AG04449 (cell line): ENCODE results near the gene ZC3H8.

Experiments
- CTCF ChIA-PET: fragments of 350-600 bp; formaldehyde crosslinking; extraction: SDS; loops from one replicate; lab custom pipeline; 2021; ENCODE audit warnings: antibody characterized with exemption; lab: Yijun Ruan, JAX
- POLR2A ChIA-PET: fragments of 400-600, 350-600 bp; formaldehyde crosslinking; extraction: SDS; loops from one replicate; lab custom pipeline; 2020; ENCODE audit warnings: antibody characterized with exemption, inconsistent platforms; lab: Yijun Ruan, JAX
- DNase-seq: peaks from one replicate; pipeline ENCODE4 v3.0.0-alpha.2; 2010; ENCODE audit warnings: low read depth, low spot score
- H3K4me3 ChIP-seq: 2 replicates; pipeline ENCODE4 v1.5.1; 2011; ENCODE audit warnings: low read depth, mild to moderate bottlenecking, control low read depth, low read length
- TF ChIP-seq, protein P1 (sequence below): IDR thresholded peaks from one replicate; pipeline ENCODE4 v1.5.1; 2011; ENCODE audit warnings: mild to moderate bottlenecking, moderate library complexity, low read length, control low read depth, inconsistent platforms; ENCODE audit not compliant: insufficient read depth; ENCODE audit errors: missing control alignments

ZC3H8 gene

DNA sequence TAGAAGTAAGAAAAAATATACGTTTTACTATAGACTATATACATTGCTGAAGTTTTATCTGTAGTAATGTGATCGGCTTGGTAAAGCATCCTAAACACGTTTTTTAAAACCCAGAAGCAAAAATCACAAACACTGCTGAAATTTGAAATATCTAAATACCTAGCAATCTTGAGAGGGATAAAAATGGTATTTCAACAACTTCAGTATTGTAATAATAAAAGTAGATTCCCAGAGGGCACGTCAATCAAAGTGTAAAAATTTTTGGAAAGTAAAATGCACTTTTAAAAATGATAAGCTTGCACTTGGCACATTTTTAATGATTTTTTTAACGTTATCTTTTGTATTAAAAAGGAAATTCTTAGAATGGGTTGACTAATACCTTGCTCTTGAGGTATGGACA, 22.1 kb upstream of the ZC3H8 start:
- ChIA-PET POLR2A (no interaction called here), CTCF (no interaction called here)
- H3K4me3 ChIP-seq = no peak overlapping the region
- DNase-seq = no peak
- TF ChIP-seq, protein P1, sequence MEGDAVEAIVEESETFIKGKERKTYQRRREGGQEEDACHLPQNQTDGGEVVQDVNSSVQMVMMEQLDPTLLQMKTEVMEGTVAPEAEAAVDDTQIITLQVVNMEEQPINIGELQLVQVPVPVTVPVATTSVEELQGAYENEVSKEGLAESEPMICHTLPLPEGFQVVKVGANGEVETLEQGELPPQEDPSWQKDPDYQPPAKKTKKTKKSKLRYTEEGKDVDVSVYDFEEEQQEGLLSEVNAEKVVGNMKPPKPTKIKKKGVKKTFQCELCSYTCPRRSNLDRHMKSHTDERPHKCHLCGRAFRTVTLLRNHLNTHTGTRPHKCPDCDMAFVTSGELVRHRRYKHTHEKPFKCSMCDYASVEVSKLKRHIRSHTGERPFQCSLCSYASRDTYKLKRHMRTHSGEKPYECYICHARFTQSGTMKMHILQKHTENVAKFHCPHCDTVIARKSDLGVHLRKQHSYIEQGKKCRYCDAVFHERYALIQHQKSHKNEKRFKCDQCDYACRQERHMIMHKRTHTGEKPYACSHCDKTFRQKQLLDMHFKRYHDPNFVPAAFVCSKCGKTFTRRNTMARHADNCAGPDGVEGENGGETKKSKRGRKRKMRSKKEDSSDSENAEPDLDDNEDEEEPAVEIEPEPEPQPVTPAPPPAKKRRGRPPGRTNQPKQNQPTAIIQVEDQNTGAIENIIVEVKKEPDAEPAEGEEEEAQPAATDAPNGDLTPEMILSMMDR = no peak

DNA sequence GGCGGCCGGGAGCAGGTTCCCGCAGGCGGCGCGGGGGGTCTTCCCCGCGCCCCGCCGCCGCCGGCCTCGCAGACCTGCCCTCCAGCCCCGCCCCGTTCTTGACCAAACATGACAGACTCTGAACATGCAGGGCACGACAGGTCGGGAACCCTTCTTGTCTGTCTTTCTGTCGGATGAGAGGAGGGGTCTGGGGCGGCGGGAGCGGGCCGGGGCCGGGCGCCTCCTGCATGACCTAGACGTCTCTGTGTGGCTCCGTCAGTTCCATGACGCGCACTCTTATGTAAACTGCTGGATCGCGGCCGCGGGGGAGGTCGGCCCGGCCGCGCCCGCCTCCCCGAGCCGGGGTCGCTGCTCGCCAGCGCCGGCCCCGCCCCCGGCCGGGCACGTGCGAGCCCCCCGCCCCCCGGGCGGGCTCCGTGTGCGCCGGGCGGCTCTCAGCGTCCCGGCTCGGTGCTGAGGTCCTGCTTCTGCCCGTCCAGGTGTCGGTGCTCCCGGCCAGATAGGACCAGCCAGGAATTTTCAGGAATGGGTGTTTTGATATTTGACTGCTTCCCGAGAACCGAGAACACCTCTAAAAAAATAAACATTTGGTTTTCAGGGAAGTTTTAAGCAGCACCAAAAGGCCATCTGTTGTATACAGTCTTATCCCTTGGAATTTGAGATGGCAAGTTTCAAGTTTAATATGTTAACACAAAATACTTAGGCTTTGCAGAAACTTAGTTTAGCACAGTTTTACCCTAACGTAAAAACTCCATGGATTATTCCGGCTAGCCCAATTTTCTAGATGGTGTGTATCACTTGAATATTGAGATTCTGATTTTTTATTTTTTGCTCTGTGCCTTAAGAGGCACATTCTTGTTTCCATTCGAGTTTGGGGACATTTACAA, 21.3 kb upstream of the ZC3H8 start:
- CTCF ChIA-PET = no interaction called here
- peak overlapping the region; percentile 93 for H3K4me3 ChIP-seq
- DNase-seq = no peak
- TF ChIP-seq, protein P1 = no peak
- POLR2A ChIA-PET = no interaction called here

DNA sequence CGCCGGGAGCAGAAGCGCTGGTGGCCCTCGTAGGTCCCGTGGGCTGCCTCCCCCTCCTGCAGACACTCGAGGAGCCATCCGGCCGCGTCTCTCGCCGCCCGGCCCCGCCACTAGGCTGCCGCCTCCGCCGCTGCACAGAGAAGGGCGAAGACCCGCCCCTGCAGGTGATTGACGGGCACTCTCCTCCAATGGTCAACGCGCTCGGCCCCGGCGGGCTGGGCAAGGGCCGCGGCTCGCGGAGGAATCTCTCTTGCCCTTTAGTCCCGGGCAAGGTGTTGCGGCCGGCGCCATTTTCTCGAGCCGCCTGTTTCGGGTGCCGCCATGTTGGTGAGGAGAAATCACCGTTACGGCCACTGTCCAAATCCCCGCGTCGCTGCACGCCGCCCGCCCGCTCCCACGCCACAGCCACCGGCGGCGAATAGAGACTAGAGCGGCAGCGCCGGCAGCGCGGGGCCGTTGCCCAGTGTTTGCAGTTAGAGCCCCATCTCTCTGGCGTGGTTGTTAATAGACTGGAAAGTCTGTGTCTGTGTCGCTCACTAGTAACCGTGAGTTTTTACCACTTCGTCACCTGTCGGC, 20.6 kb upstream of the ZC3H8 start, which contains the start of gene ZC3H6:
Gene ZC3H6 (plus strand): TSS at position 287 of the 576 bp plus-strand sequence. CDS start 398 bp downstream, outside the sequence.
- H3K4me3 ChIP-seq = peak within 1 kb of the TSS; percentile 93
- TF ChIP-seq, protein P1 = no peak
- ChIA-PET POLR2A (interaction anchor here (0.6 kb wide), 1 partner anchor 73 kb away, joined by 3 read pairs; no protein-coding TSS in a partner anchor), CTCF (interaction anchor here (1.0 to 4.9 kb wide), 2 partner anchors 10 to 15 kb away, joined by 3 to 35 read pairs; no protein-coding TSS in a partner anchor)
- DNase-seq = peak; percentile 94

DNA sequence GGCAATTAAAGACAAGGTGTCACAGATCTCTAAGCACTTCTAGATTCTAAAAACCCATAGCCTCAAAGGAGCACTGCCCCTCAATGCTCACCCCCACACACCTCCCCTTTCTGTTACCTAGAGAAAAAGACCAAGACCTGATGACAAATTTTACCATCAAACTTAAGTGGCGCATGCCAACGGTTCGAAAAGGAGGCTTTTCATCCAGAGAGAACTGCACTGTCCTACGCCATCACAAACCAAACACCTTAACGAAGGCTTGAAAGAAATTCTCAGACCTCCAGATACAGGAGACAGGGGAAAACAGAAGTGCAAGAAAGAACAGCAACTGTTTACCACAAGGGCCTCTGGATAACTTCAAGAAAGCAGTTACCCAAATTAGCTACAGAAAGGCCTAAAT, 18.5 kb upstream of the ZC3H8 start:
- TF ChIP-seq, protein P1 = no peak
- no peak for DNase-seq
- H3K4me3 ChIP-seq = no peak overlapping the region
- ChIA-PET CTCF (interaction anchor here (4.9 kb wide), 1 partner anchor 13 kb away, joined by 35 read pairs; no protein-coding TSS in a partner anchor), POLR2A (no interaction called here)

DNA sequence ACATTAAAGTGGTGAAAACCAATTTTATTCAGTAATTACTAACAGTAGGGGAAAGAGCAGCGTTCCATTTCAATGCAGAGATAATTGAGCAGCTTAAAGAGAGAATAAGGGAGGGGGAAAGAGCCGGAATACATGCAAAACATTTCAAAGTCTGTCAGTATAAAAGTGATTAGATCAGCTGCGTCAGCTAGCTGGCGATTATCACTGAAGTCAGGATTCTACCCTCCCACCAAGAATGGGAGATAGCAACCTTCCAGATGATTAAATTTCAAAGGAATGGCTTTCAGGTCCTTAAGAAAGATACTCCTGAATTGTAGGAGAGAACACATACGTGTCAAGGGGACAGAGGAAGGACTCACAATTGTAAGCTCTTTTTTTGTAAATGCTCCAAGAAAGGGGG, 17.8 kb upstream of the ZC3H8 start:
- TF ChIP-seq, protein P1 = no peak
- ChIA-PET POLR2A (no interaction called here), CTCF (interaction anchor here (4.9 kb wide), 1 partner anchor 13 kb away, joined by 35 read pairs; no protein-coding TSS in a partner anchor)
- H3K4me3 ChIP-seq = no peak overlapping the region
- DNase-seq = no peak

DNA sequence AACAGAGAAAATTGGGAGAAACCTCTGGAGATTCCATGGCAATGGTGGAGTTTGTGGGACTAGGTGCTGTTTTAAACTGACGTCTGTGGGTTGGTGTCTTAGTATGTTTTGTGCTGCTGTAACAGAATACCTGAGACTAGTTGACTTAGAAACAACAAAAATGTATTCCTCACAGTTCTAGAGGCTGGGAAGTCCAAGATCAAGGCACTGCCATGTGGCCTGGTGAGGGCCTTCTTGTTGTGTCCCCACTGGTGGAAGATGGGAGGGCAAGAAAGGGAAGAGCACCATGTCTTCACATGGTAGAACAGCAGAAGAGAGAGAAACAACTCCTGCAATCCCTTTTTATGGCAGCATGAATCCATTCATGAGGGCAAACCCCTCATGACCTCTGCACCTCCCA, 13.7 kb upstream of the ZC3H8 start:
- CTCF ChIA-PET = interaction anchor here (1.3 kb wide), 1 partner anchor 9 kb away, joined by 10 read pairs; no protein-coding TSS in a partner anchor
- POLR2A ChIA-PET = no interaction called here

More for the DNA sequence above, 13.7 kb upstream of the ZC3H8 start:
- H3K4me3 ChIP-seq = no peak overlapping the region
- TF ChIP-seq, protein P1 = no peak
- no peak for DNase-seq
